Endothelial cell (in vitro differentiated cells): Measurements from ENCODE around the gene TAB2. TPM values are rescaled to one million over a fixed set of nuclear protein-coding genes. Genes with fewer than 3 reads are reported as not detected.

Experiments used
- DNase-seq: peaks from one replicate; pipeline ENCODE4 v3.0.0; 2021; ENCODE audit warnings: low spot score
- H3K27ac Mint-ChIP-seq: one replicate; pipeline ENCODE4 v1.8.0; 2021; ENCODE audit warnings: mixed read lengths, inconsistent platforms; ENCODE audit not compliant: unreplicated experiment
- H3K27me3 Mint-ChIP-seq: one replicate; pipeline ENCODE4 v1.8.0; 2021; ENCODE audit warnings: mild to moderate bottlenecking, moderate library complexity, mixed read lengths, inconsistent platforms; ENCODE audit not compliant: unreplicated experiment
- H3K36me3 Mint-ChIP-seq: one replicate; pipeline ENCODE4 v1.8.0; 2021; ENCODE audit warnings: mild to moderate bottlenecking, low read depth, mixed read lengths, inconsistent platforms; ENCODE audit not compliant: unreplicated experiment
- H3K4me1 Mint-ChIP-seq: one replicate; pipeline ENCODE4 v1.8.0; 2021; ENCODE audit warnings: mild to moderate bottlenecking, mixed read lengths, inconsistent platforms; ENCODE audit not compliant: unreplicated experiment
- H3K4me3 Mint-ChIP-seq: one replicate; pipeline ENCODE4 v1.8.0; 2021; ENCODE audit warnings: mild to moderate bottlenecking, mixed read lengths, inconsistent platforms; ENCODE audit not compliant: unreplicated experiment
- H3K9me3 Mint-ChIP-seq: one replicate; pipeline ENCODE4 v1.8.0; 2021; ENCODE audit warnings: mixed read lengths, inconsistent platforms; ENCODE audit not compliant: unreplicated experiment
- total RNA-seq: library from RNA; stranded (reverse); fragmentation: NEBNext Ultra II Directional; extraction: Animal tissue kit (Norgen Biotek cat#: 25700); gene quantifications from one replicate; pipeline ENCODE4 v1.2.1, GENCODE V29; 2021; ENCODE audit not compliant: unreplicated experiment
- TF ChIP-seq, protein P1 (sequence below): fragments of 200-600 bp; sonication (generic); IDR thresholded peaks from one replicate; pipeline ENCODE4 v1.5.0; 2021; ENCODE audit warnings: antibody characterized with exemption; ENCODE audit not compliant: unreplicated experiment

The TAB2 gene
- total RNA-seq, 1 donor from 2014 or later = 105 TPM

DNA sequence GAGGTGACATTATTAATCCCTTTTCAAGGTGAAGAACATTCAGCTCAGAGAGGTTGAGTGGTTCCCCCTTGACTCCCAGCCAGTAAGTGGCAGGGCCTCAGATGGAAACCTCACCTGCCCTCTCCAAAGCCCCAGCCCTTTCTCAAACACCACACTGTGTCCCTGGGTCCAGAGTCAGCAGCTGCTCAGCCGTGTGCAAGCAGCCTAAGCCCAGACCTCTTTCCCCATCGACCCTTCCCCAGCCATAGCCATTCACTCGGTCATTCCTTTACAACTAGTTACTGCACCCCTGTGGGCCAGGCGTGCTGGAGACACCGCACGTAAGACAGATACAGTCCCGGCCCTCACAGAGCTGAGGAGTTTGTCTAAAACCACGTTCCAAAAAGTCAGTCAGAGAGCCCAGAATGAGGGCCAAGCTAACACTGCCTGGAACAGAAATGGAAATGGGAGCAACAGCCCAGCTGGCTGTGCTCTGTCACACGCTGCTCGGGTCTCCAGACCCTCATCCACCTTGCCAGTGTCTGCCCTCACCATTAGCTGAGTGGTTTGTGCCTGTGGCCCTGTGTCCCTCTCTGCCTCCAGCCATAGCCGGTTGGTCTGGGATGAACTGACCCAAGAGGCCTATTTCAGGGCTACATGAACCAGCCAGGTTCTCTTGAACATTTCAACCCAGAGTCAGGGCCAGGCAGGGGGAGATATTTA lies 137.7 kb downstream of the TAB2 start:
- TF ChIP-seq, protein P1, sequence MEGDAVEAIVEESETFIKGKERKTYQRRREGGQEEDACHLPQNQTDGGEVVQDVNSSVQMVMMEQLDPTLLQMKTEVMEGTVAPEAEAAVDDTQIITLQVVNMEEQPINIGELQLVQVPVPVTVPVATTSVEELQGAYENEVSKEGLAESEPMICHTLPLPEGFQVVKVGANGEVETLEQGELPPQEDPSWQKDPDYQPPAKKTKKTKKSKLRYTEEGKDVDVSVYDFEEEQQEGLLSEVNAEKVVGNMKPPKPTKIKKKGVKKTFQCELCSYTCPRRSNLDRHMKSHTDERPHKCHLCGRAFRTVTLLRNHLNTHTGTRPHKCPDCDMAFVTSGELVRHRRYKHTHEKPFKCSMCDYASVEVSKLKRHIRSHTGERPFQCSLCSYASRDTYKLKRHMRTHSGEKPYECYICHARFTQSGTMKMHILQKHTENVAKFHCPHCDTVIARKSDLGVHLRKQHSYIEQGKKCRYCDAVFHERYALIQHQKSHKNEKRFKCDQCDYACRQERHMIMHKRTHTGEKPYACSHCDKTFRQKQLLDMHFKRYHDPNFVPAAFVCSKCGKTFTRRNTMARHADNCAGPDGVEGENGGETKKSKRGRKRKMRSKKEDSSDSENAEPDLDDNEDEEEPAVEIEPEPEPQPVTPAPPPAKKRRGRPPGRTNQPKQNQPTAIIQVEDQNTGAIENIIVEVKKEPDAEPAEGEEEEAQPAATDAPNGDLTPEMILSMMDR = no peak
- H3K9me3 Mint-ChIP-seq = no peaks in the 10 kb centered on the region
- H3K4me3 Mint-ChIP-seq = no peak overlapping the region
- no peak overlapping the region for H3K27ac Mint-ChIP-seq
- no peak for DNase-seq
- H3K36me3 Mint-ChIP-seq = no peaks in the 10 kb centered on the region
- no peaks in the 10 kb centered on the region for H3K4me1 Mint-ChIP-seq
- peaks cover 10% of the 10 kb centered on the region for H3K27me3 Mint-ChIP-seq

DNA sequence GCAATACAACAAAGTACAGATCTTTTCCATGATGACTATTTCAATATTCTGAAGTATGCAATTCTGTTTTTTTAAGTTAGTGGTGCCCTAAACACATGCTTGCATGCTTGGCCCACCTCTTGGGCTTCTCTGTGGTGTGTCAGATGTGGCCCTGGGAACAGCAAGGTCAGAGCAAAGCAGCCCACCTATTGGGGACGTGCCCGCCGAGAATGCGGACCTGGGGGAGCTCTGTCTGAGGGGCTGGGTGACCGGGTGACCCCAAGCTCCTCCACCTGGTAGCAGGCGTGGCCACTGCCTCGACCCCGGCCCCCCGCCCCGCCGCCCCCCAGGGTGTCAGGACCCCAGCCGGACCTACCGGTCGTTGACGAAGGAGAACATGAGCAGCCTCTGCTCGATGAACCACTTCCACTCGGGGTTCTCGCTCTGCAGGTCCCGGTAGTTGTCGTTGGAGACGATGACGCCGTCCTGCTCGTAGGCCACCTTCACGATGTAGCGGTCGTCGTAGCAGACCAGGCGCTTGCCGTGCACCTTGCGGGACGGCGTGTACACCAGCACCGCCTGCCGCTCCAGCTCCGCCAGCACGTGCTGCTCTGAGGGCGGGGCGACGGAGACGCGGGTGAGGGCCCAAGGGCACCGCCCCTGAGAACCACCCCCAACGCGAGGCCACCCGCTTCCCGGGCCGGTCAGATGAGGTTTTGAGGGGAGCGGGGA lies 139.0 kb downstream of the TAB2 start:
- Mint-ChIP-seq H3K4me3 (no peak overlapping the region), H3K36me3 (no peaks in the 10 kb centered on the region), H3K9me3 (no peaks in the 10 kb centered on the region), H3K27me3 (peaks cover 6% of the 10 kb centered on the region), H3K27ac (no peak overlapping the region), H3K4me1 (no peaks in the 10 kb centered on the region)
- DNase-seq = no peak
- TF ChIP-seq, protein P1 = no peak

DNA sequence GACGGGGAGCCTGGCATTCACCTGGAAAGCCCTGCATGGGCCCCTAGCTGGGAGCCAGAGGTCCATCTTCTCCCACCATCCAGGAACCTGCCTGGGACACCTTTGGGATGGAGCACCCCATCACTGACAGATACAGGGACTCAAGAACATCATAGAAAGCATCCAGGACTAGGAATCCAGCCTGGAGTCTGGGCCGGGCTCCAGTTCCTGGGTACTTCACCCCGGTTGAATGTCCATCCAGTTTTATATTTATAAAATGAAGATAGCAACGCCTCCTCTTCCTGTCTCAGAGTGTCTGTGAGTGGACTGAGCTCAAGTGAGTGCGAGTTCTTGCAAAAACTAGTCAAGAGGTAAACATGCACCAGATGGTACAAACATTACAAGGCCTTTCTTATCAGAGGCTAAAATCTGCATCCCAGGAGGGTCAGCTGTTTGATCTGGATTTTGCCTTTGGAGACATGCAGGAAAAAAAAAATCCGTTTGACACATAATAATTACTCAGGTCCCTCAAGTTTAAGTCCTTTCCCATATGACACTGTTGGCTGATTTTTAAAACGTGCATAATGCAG lies 139.9 kb downstream of the TAB2 start:
- TF ChIP-seq, protein P1 = no peak
- Mint-ChIP-seq H3K9me3 (no peaks in the 10 kb centered on the region), H3K4me3 (no peak overlapping the region)

DNA sequence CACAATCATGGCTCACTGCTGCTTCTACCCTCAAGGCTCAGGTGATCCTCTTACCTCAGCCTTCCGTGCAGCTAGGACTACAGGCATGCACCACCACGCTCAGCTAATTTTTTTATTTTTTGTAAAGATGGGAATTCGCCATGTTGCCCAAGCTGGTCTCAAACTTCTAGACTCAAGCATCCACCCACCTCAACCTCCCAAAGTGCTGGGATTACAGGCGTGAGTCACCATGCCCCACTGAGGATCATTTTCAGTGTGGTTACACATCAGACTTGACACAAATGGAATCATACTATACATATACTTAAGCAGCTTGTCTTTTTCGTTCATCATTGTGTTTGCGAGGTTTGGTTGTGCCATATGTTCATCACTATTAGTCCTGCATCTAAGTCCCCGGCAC lies 140.7 kb downstream of the TAB2 start:
- TF ChIP-seq, protein P1 = no peak
- Mint-ChIP-seq H3K4me1 (no peaks in the 10 kb centered on the region), H3K27me3 (peaks cover 3% of the 10 kb centered on the region), H3K4me3 (no peak overlapping the region), H3K27ac (no peak overlapping the region), H3K36me3 (no peaks in the 10 kb centered on the region), H3K9me3 (no peaks in the 10 kb centered on the region)
- no peak for DNase-seq

More for the DNA sequence above, 139.9 kb downstream of the TAB2 start:
- Mint-ChIP-seq H3K36me3 (no peaks in the 10 kb centered on the region), H3K27ac (no peak overlapping the region), H3K4me1 (no peaks in the 10 kb centered on the region), H3K27me3 (peaks cover 6% of the 10 kb centered on the region)
- no peak for DNase-seq

DNA sequence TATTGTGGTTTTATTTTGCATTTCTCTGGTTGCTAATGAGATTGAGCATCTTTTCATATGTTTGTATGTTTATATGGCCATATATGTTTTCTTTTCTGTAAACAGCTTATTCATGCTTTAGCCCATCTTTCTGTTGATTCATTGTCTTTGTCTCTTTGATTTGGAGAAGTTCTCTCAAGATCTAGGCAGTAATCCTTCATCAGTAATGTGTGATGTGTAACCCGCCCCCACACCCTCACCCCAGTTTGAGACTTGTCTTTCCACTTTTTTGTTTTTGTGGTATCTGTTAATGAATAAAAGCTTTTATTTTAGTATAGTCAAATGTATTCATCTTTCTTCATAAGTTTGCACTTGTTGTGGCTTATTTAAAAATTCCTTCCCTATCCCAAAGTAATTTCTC lies 141.3 kb downstream of the TAB2 start:
- H3K36me3 Mint-ChIP-seq = no peaks in the 10 kb centered on the region
- no peak overlapping the region for H3K4me3 Mint-ChIP-seq
- H3K27ac Mint-ChIP-seq = no peak overlapping the region
- H3K9me3 Mint-ChIP-seq = no peaks in the 10 kb centered on the region
- no peak for DNase-seq
- peaks cover 3% of the 10 kb centered on the region for H3K4me1 Mint-ChIP-seq
- H3K27me3 Mint-ChIP-seq = peaks cover 3% of the 10 kb centered on the region
- TF ChIP-seq, protein P1 = no peak
